H9 (cell line): ENCODE measurements around the gene STOM. TPM values are rescaled to one million over a fixed set of nuclear protein-coding genes. Genes with fewer than 3 reads are reported as not detected.

Experiments used
- DNase-seq: peaks from one replicate; pipeline ENCODE4 v3.0.0-alpha.2; 2017
- H2AFZ ChIP-seq: one replicate; pipeline ENCODE4 v1.6.1; 2013; ENCODE audit warnings: mild to moderate bottlenecking, low read length, control low read depth, moderate library complexity
- H2AK5ac ChIP-seq: 2 replicates; pipeline ENCODE4 v1.6.1; 2013; ENCODE audit warnings: low read length, control low read depth, mixed read lengths; ENCODE audit not compliant: insufficient read length
- H2BK120ac ChIP-seq: one replicate; pipeline ENCODE4 v1.6.1; 2013; ENCODE audit warnings: low read depth, mild to moderate bottlenecking, low read length, control low read depth, inconsistent platforms; ENCODE audit not compliant: poor library complexity, severe bottlenecking
- H2BK12ac ChIP-seq: 2 replicates; pipeline ENCODE4 v1.6.1; 2013; ENCODE audit warnings: low read length, control low read depth, mixed read lengths, low read depth; ENCODE audit not compliant: insufficient read length
- H2BK15ac ChIP-seq: 2 replicates; pipeline ENCODE4 v1.6.1; 2013; ENCODE audit warnings: low read depth, low read length, control low read depth
- H2BK20ac ChIP-seq: one replicate; pipeline ENCODE4 v1.6.1; 2013; ENCODE audit warnings: low read depth, mild to moderate bottlenecking, low read length, control low read depth, inconsistent platforms; ENCODE audit not compliant: poor library complexity, severe bottlenecking
- H2BK5ac ChIP-seq: 2 replicates; pipeline ENCODE4 v1.6.1; 2013; ENCODE audit warnings: low read length, control low read depth, mixed read lengths; ENCODE audit not compliant: insufficient read length
- H3K14ac ChIP-seq: 2 replicates; pipeline ENCODE4 v1.6.1; 2013; ENCODE audit warnings: low read length, control low read depth; ENCODE audit not compliant: insufficient read depth
- H3K18ac ChIP-seq: 2 replicates; pipeline ENCODE4 v1.6.1; 2013; ENCODE audit warnings: low read depth, mild to moderate bottlenecking, mixed read lengths, low read length, control low read depth; ENCODE audit not compliant: insufficient read length
- H3K23ac ChIP-seq: 2 replicates; pipeline ENCODE4 v1.6.1; 2013; ENCODE audit warnings: low read length, control low read depth, mixed read lengths, low read depth; ENCODE audit not compliant: insufficient read length
- H3K23me2 ChIP-seq: 2 replicates; pipeline ENCODE4 v1.6.1; 2013; ENCODE audit warnings: low read depth, mild to moderate bottlenecking, mixed read lengths, low read length, control low read depth; ENCODE audit not compliant: insufficient read length, poor library complexity, severe bottlenecking
- H3K27ac ChIP-seq: 2 replicates; pipeline ENCODE4 v1.5.1; 2013; ENCODE audit warnings: low read length, control low read depth, mixed read lengths, low read depth; ENCODE audit not compliant: insufficient read length
- H3K27me3 ChIP-seq: 2 replicates; pipeline ENCODE4 v1.6.1; 2013; ENCODE audit warnings: low read length, control low read depth, inconsistent platforms; ENCODE audit not compliant: insufficient read depth
- H3K4ac ChIP-seq: 2 replicates; pipeline ENCODE4 v1.6.1; 2013; ENCODE audit warnings: low read depth, mild to moderate bottlenecking, control low read depth, inconsistent platforms, low read length, moderate library complexity
- H3K4me1 ChIP-seq: 2 replicates; pipeline ENCODE4 v1.6.1; 2013; ENCODE audit warnings: low read length, control low read depth, inconsistent platforms; ENCODE audit not compliant: insufficient read depth
- H3K4me2 ChIP-seq: 2 replicates; pipeline ENCODE4 v1.6.1; 2013; ENCODE audit warnings: low read length, control low read depth, mixed read lengths; ENCODE audit not compliant: insufficient read length, insufficient read depth
- H3K56ac ChIP-seq: 2 replicates; pipeline ENCODE4 v1.6.1; 2013; ENCODE audit warnings: low read depth, mild to moderate bottlenecking, mixed read lengths, low read length, control low read depth; ENCODE audit not compliant: insufficient read length
- H3K79me1 ChIP-seq: 2 replicates; pipeline ENCODE4 v1.6.1; 2013; ENCODE audit warnings: low read depth, mild to moderate bottlenecking, moderate library complexity, low read length, control low read depth, inconsistent platforms; ENCODE audit not compliant: insufficient read depth, poor library complexity, severe bottlenecking
- H3K79me2 ChIP-seq: 2 replicates; pipeline ENCODE4 v1.6.1; 2013; ENCODE audit warnings: low read length, control low read depth, inconsistent platforms; ENCODE audit not compliant: insufficient read depth
- H3K9ac ChIP-seq: 2 replicates; pipeline ENCODE4 v1.6.1; 2013; ENCODE audit warnings: low read length, control low read depth, mixed read lengths; ENCODE audit not compliant: insufficient read length; ENCODE audit errors: extremely low read depth
- H3K9me3 ChIP-seq: one replicate; pipeline ENCODE4 v1.6.1; 2013; ENCODE audit warnings: low read depth, low read length, inconsistent platforms; ENCODE audit not compliant: control insufficient read depth
- H3T11ph ChIP-seq: one replicate; pipeline ENCODE4 v1.6.1; 2013; ENCODE audit warnings: mild to moderate bottlenecking, low read length, control low read depth, inconsistent platforms
- H4K20me1 ChIP-seq: one replicate; pipeline ENCODE4 v1.6.1; 2013; ENCODE audit not compliant: control insufficient read depth, insufficient read length, insufficient read depth
- H4K5ac ChIP-seq: 2 replicates; pipeline ENCODE4 v1.6.1; 2013; ENCODE audit warnings: low read depth, mild to moderate bottlenecking, mixed read lengths, low read length, control low read depth; ENCODE audit not compliant: insufficient read length
- H4K8ac ChIP-seq: replicated peaks from 2 replicates; pipeline ENCODE4 v1.6.1; 2013; ENCODE audit warnings: low read length, control low read depth, mixed read lengths, low read depth; ENCODE audit not compliant: insufficient read length
- H4K91ac ChIP-seq: 2 replicates; pipeline ENCODE4 v1.6.1; 2013; ENCODE audit warnings: low read depth, mild to moderate bottlenecking, moderate library complexity, mixed read lengths, low read length, control low read depth; ENCODE audit not compliant: insufficient read length
- H3K27ac Mint-ChIP-seq, 3 experiments: 2 replicates in 2 of 3; 3 replicates in 1 of 3; pipeline ENCODE4 v1.8.0; 2020 to 2021; ENCODE audit warnings: mixed read lengths in 3 of 3, mild to moderate bottlenecking in 1 of 3, moderate library complexity in 1 of 3
- H3K27me3 Mint-ChIP-seq: 2 replicates; pipeline ENCODE4 v1.8.0; 2021; ENCODE audit warnings: low read depth, mild to moderate bottlenecking, moderate library complexity, mixed read lengths
- H3K36me3 Mint-ChIP-seq, 3 experiments: 2 replicates in 2 of 3; 3 replicates in 1 of 3; pipeline ENCODE4 v1.8.0; 2020 to 2021; ENCODE audit warnings: low read depth in 3 of 3, mixed read lengths in 3 of 3; ENCODE audit not compliant: insufficient read depth in 1 of 3
- H3K4me1 Mint-ChIP-seq, 2 experiments: 2 replicates each; pipeline ENCODE4 v1.8.0; 2020; ENCODE audit warnings: mixed read lengths in 2 of 2
- H3K4me3 Mint-ChIP-seq, 2 experiments: 2 replicates in 1 of 2; 3 replicates in 1 of 2; pipeline ENCODE4 v1.8.0; 2020 to 2021; ENCODE audit warnings: mild to moderate bottlenecking in 2 of 2, mixed read lengths in 2 of 2, moderate library complexity in 1 of 2
- H3K9me3 Mint-ChIP-seq, 2 experiments: 2 replicates in 1 of 2; 3 replicates in 1 of 2; pipeline ENCODE4 v1.8.0; 2020; ENCODE audit warnings: mild to moderate bottlenecking in 2 of 2, mixed read lengths in 2 of 2, moderate library complexity in 1 of 2
- CTCF ChIP-seq: fragments of 200-600 bp; sonication (generic); conservative IDR thresholded peaks from 3 replicates; pipeline ENCODE4 v1.8.0; 2021; ENCODE audit warnings: antibody characterized with exemption, mild to moderate bottlenecking
- WGBS: extraction: QIAGEN DNeasy Blood & Tissue Kit; methylation state at CpG from one replicate; pipeline ENCODE4 v1.1.7; 2013; ENCODE audit warnings: missing lambda C conversion rate, low lambda C conversion rate, mixed read lengths; ENCODE audit not compliant: insufficient read length; ENCODE audit errors: extremely low coverage; 5-methylcytosine and 5-hydroxymethylcytosine counted together
- total RNA-seq: library from RNA; stranded (reverse); gene quantifications from 2 replicates; pipeline ENCODE4 v1.2.1, GENCODE V29; 2021

STOM gene
- total RNA-seq, 1 experiment from 2014 or later = 15.3 TPM

GRCh38 chr9:121394292-121394691 is 24.2 kb upstream of the STOM start:
- Histone ChIP-seq H4K20me1 (no peaks in the 10 kb centered on the region), H3K23ac (no peak overlapping the region), H2BK15ac (no peak overlapping the region), H2AK5ac (no peak overlapping the region), H3K79me1 (no peaks in the 10 kb centered on the region), H3K23me2 (no peaks in the 10 kb centered on the region), H3T11ph (no peak overlapping the region), H2BK20ac (no peak overlapping the region), H2BK12ac (no peak overlapping the region), H4K91ac (no peak overlapping the region), H3K18ac (no peak overlapping the region), H3K27me3 (no peaks in the 10 kb centered on the region), H3K9me3 (no peaks in the 10 kb centered on the region), H4K5ac (no peak overlapping the region), H3K9ac (no peak overlapping the region), H2AFZ (no peak overlapping the region), H3K14ac (no peak overlapping the region), H2BK5ac (no peak overlapping the region), H4K8ac (no peak overlapping the region), H3K4ac (no peak overlapping the region), H2BK120ac (no peak overlapping the region), H3K56ac (no peak overlapping the region), H3K4me2 (no peak overlapping the region), H3K27ac (no peak overlapping the region), H3K79me2 (no peaks in the 10 kb centered on the region), H3K4me1 (no peaks in the 10 kb centered on the region; the same call in 1 of the 2 replicates)
- WGBS = no CpG with 5 or more reads among the region's 3 CpGs
- H3K9me3 Mint-ChIP-seq = peaks cover 11 to 12% of the 10 kb centered on the region in 2 experiments
- TF ChIP-seq CTCF = no peak
- H3K27me3 Mint-ChIP-seq = peaks cover 2% of the 10 kb centered on the region; the same call in 1 of the 2 replicates
- H3K27ac Mint-ChIP-seq = no peak overlapping the region
- H3K36me3 Mint-ChIP-seq = peaks cover 0 to 4% (median 0%) of the 10 kb centered on the region in 3 experiments; a peak in 1 of 7 replicates
- DNase-seq = no peak
- no peak overlapping the region for H3K4me3 Mint-ChIP-seq
- peaks cover 13% of the 10 kb centered on the region in 2 experiments for H3K4me1 Mint-ChIP-seq
